A172 (cell line): Measurements from ENCODE around the gene RUNX3. TPM values are rescaled to one million over a fixed set of nuclear protein-coding genes. Genes with fewer than 3 reads are reported as not detected.

ENCODE experiments used
- DNase-seq: peaks from one replicate; pipeline ENCODE4 v3.0.0-alpha.2; 2015; ENCODE audit warnings: low spot score
- total RNA-seq: library from RNA; depleted of rRNA; stranded (reverse); fragments of >200 nt; shearing (Covaris generic); gene quantifications from 2 replicates; pipeline ENCODE4 v1.2.3, GENCODE V29; 2014

RUNX3 gene
- total RNA-seq, 1 experiment from 2014 or later: not detected

GRCh38 chr1:24946861-24947658, 17.0 kb upstream of the RUNX3 start:
- DNase-seq: no peak

DNA sequence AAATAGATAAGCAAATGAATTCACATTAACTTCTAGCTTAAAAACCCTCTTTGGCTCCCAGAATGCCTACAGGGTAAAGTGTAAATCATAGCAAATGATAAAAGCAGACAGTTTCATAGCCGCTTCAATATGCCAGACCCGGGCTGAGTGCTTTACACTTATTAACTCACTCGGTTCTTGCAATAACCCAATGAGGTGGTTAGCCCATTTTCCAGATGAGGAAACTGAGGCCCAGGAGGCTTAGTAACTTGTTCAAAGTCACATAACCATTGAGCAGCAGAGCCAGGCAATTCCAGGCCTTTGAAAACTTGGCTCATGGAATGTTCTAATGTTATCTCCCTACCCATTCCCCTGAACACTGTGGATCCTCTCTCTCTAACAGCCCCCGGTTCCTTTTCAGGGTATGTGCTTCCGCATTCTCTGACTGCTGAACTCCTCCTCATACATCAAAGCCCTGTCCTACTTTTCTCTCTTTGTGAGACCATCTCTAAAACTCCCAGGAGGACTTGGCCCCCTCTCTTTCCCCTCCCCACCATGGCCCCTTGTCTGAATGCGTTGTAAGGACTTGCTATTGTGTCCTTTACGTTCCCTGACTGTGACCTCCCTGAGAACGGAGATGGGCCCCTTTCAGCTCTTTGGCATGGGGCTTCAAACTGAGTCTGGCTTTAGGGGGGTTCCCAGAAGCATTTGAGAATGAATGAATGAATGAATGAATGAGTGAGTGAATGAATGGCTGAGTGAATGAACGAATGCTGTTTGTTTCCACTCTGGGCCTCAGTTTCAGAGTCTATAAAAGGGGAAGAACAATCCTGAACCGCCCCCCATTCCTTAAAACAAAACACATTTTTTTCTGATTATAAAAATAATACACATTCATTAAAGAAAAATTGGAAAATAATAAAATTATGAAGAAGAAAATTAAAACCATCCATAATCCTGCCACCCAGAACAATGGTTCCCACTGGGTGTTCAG, 15.6 kb upstream of the RUNX3 start:
- DNase-seq: no peak

- DNase-seq: no peak
Measured at GRCh38 chr1:24944318-24944717, 14.2 kb upstream of the RUNX3 start.

GRCh38 chr1:24942789-24943188, 12.7 kb upstream of the RUNX3 start:
- no peak for DNase-seq

GRCh38 chr1:24941564-24941963, 11.5 kb upstream of the RUNX3 start:
- no peak for DNase-seq

- no peak for DNase-seq
Measured at GRCh38 chr1:24940231-24940630, 10.2 kb upstream of the RUNX3 start.

DNA sequence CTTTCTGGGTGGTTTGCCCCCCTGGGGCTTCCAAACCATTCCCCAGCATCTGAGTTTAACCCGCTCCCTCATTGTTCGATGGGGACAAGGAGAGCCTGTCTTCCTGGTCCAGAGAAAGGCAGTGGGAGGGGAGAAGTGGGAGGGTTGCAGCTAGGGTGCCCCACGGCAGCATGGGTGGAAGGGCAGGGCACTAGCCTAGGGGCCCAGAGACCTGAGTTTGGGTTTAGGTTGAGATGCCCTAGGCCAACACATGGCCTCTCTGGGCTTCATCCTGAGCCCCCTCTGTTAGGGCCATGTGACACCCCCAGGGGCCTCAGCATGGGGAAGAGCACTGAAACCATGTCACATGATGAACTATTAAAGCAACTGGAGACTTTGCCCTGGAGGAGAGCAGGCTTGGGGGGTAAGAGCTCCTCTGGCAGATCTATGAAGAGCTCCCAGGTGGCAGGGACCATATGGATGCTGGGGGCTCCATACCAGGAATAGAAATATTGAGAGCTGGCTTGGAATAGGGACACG, 9.7 kb upstream of the RUNX3 start:
- DNase-seq: no peak

- DNase-seq: no peak
Measured at GRCh38 chr1:24939040-24939674, 9.1 kb upstream of the RUNX3 start.

GRCh38 chr1:24938276-24938675, 8.2 kb upstream of the RUNX3 start:
- no peak for DNase-seq

DNA sequence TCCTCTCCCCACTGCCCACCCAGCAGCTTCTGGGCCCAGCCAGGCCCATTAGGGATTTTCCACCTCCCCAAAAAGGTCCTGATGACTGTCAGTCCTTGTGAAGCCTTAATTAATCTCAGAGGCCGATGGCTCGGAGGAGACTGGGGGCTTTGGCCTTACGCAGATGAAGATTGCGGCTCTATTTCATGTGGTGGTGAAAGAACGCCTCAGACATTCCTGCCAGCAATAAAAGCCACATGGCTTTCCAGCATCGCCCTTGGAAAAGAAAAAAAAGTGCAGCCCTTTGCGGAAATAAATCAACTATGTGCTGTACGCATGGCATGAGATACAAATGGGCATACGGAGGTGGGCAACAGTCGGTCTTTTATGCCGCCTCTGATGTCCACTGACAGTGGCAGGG, 6.6 kb upstream of the RUNX3 start:
- DNase-seq: no peak

GRCh38 chr1:24935615-24936484, 5.8 kb upstream of the RUNX3 start:
- no peak for DNase-seq

GRCh38 chr1:24935196-24935526, 5.1 kb upstream of the RUNX3 start:
- no peak for DNase-seq

DNA sequence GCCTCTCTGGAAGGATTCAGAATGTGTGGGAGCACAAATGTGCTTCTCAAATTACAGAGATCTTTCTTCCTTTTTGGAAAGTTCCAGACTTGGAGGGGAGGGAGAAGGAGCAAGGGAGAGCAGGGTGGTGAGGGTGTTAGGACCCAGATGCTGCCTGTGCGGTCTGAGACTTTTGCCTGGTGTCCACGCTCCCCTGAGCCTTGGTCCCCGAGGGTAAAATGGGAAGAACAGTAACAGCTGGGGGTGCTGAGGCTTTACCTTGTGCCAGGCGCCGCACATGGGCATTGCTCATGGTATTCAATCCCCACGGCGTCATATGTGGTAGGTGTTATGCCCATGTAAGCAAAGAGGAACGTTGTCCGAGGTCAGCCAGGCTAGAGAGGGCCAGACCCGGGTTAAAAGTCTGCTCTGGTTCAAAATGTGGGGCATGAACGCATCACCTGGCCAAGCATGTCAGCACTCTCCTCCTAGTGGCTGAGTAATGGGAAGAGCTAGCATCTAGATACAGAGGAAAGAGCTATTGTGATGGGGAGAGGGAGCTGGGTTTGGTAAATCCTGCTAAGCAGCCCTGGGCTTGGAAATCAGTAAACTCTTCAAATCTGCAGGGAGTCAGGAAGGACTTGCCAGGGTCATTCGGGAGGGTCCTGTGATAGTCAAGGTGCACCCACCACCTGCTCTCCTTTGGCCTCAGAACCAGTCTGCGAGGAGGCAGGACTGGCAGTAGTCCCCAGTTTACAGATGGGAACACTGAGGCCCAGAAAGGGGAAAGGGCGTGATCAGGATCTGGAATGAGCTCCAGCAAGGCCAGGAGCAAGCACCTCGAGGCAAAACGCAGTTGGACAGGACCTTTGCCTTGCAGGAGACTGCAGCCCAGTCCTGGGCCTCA, 4.5 kb upstream of the RUNX3 start:
- no peak for DNase-seq

- no peak for DNase-seq
Measured at GRCh38 chr1:24933468-24933867, 3.4 kb upstream of the RUNX3 start.

DNA sequence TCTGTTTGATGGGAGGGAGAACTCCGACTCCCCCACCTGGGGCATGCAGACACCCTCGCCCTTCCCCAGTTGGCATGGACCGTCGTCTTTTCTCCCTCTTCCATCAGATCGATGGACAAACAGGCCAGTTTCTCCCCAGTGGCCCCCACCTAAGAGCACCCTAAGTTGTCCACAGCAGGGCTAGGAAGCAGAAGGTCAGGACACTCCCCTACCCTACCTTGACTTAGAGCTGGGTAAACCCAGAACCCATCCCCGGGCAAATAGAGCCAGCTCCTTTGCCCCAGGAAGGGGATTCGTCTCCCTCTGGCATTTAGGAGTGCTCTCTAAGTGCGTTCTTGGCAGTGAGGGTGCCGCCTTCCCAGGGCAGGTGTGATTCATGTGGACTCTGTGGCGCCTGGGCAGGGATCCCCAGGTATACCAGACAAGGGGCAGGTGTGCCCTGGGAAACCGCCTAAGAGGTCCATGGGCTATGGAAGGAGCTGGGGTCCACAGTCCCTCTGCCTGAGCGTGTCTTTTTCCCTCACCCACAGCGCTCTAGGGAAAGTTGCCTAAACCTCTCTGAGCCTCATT, 2.7 kb upstream of the RUNX3 start:
- no peak for DNase-seq

- DNase-seq: no peak
Measured at GRCh38 chr1:24932284-24932683, 2.2 kb upstream of the RUNX3 start.

DNA sequence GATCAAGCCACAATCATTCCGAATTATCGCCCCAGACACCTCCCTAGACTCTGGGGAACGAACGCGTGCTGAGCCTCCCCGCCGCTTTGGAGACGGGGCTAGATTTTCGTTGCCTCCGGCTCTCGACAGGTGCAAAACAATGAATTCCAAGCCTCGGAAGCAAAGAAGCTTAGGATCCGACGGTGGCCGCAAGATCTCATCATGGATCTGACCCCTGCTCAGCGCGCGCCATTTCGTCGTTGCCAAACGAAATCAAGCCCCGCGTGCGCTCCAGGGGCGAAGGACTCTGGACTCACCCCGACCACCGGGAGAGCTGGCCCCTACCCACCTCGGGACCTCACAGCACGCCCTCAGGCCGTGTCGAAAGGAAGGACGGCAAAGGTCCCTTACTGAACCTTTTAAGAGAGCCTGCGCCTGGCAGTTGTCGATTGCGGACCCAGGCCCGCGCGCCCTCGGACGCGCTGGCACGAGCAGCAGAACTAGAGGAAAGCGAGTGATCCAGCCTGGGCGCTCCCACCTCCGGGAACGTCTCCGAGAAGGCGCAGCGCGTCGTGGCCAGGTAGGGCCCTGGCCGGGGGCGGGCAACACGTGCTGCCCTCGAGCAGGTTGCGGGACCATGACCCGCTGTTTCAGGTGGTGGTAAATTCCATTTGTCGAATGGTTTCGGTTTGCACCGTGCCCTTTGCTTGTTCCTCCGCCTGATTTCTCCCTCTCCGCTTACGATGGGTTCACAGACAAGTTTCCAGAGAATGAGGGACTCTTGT, 1.6 kb upstream of the RUNX3 start:
- DNase-seq: no peak

- DNase-seq: no peak
Measured at GRCh38 chr1:24931146-24931467, 1.0 kb upstream of the RUNX3 start.
